Measurements from ENCODE around the gene USP48.
A peak's percentile ranks its signal among the peaks of the same experiment; 100 is the strongest.

Gene USP48

GRCh38 chr1:21823980-21824702 lies 41.2 kb upstream of the USP48 start:
- H3K4me3 ChIP-seq (ENCODE audit: low read length) = no peak overlapping the region
- peaks cover 14% of the 10 kb centered on the region for H3K36me3 ChIP-seq (ENCODE audit: control insufficient read depth, insufficient read depth, low read length)
- no peaks in the 10 kb centered on the region for H3K27me3 ChIP-seq (ENCODE audit: control insufficient read depth, insufficient read depth, low read length)
- H3K9ac ChIP-seq (ENCODE audit: low read length) = no peak overlapping the region
- no peaks in the 10 kb centered on the region for H3K4me1 ChIP-seq (ENCODE audit: control insufficient read depth, insufficient read depth, low read length)
- H3K9me3 ChIP-seq (ENCODE audit: control insufficient read depth, low read length) = no peaks in the 10 kb centered on the region

DNA sequence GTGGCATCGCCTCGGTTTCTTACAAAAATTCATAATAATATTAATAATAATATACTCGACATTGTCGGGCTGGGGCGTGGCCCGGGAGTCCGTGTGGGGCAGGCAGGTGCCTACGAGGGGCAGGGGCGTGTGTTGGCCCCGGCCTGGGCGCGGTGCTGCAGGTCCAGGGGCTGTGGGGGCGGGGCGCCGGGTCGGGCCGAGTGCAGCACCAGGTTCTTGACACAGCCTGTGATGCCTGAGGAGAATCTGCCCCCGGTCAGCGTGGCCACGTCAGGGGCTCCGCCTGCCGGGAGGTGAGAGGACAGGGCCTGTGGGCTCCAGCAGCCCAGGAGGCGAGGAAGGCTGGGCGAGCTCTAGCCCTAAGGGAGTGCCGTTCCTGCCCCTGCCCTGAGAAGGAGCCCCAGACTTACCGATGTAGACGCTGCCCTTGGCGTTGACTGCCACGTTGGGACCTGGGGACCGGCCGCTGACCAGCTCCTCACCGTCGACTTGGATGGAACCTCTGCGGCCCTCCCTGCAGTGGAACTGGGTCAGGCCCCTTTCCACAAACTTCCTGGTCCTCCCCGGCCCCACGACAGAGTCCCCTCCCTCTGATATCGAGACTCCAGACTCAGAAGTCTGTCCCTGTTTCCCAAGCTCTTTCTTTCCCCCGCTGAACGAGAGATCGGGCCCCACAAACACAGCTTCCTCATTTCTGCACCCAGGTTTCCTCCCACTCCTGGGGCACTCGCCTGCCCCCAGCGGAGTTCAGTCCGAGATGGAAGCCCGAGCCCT lies 40.4 kb upstream of the USP48 start:
- Histone ChIP-seq H3K36me3 (ENCODE audit: control insufficient read depth, insufficient read depth, low read length) (peaks cover 14% of the 10 kb centered on the region), H3K4me3 (ENCODE audit: low read length) (no peak overlapping the region), H3K4me1 (ENCODE audit: control insufficient read depth, insufficient read depth, low read length) (no peaks in the 10 kb centered on the region), H3K9ac (ENCODE audit: low read length) (no peak overlapping the region), H3K9me3 (ENCODE audit: control insufficient read depth, low read length) (no peaks in the 10 kb centered on the region), H3K27me3 (ENCODE audit: control insufficient read depth, insufficient read depth, low read length) (no peaks in the 10 kb centered on the region)

GRCh38 chr1:21822349-21822748 lies 39.4 kb upstream of the USP48 start:
- Histone ChIP-seq H3K4me1 (ENCODE audit: control insufficient read depth, insufficient read depth, low read length) (no peaks in the 10 kb centered on the region), H3K9me3 (ENCODE audit: control insufficient read depth, low read length) (no peaks in the 10 kb centered on the region), H3K27me3 (ENCODE audit: control insufficient read depth, insufficient read depth, low read length) (no peaks in the 10 kb centered on the region), H3K36me3 (ENCODE audit: control insufficient read depth, insufficient read depth, low read length) (peaks cover 10% of the 10 kb centered on the region), H3K4me3 (ENCODE audit: low read length) (no peak overlapping the region), H3K9ac (ENCODE audit: low read length) (no peak overlapping the region)

DNA sequence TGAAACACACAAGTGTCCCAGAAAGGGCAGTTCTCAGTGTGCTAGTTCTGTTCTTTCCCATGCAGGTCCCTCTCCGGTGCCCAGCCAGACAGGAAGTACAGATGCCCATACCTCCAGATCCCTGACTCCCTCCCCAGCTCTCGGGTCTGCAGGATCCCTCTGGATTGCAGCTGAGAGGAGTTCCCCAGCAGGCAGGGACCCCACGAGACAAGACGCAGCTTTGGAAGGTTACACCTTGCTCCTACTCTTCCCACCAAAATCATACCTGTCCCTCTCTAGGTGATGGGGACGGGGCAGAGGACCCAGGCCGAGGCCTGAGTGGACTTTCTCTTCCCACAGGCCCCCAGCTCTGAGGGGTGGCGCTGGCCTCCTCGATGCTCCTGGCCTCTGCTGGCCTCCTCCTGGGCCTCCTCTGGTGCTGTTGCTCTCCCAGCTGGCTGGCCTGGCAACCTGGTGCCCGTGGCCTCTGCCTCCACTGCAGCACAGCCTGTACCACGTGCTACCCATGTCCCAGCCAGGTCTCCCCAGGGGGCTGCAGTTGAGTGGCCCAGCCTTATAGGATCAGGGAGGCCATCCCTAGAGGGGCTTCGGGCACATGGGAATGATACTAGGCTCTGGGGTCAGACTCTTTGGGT lies 38.6 kb upstream of the USP48 start:
- H3K4me1 ChIP-seq (ENCODE audit: control insufficient read depth, insufficient read depth, low read length) = no peaks in the 10 kb centered on the region
- H3K9me3 ChIP-seq (ENCODE audit: control insufficient read depth, low read length) = no peaks in the 10 kb centered on the region
- no peaks in the 10 kb centered on the region for H3K27me3 ChIP-seq (ENCODE audit: control insufficient read depth, insufficient read depth, low read length)
- peaks cover 8% of the 10 kb centered on the region for H3K36me3 ChIP-seq (ENCODE audit: control insufficient read depth, insufficient read depth, low read length)
- no peak overlapping the region for H3K4me3 ChIP-seq (ENCODE audit: low read length)
- no peak overlapping the region for H3K9ac ChIP-seq (ENCODE audit: low read length)

- H3K4me3 ChIP-seq (ENCODE audit: low read length) = no peak overlapping the region
- no peak overlapping the region for H3K9ac ChIP-seq (ENCODE audit: low read length)
- H3K36me3 ChIP-seq (ENCODE audit: control insufficient read depth, insufficient read depth, low read length) = peaks cover 8% of the 10 kb centered on the region
- no peaks in the 10 kb centered on the region for H3K4me1 ChIP-seq (ENCODE audit: control insufficient read depth, insufficient read depth, low read length)
- H3K27me3 ChIP-seq (ENCODE audit: control insufficient read depth, insufficient read depth, low read length) = no peaks in the 10 kb centered on the region
- no peaks in the 10 kb centered on the region for H3K9me3 ChIP-seq (ENCODE audit: control insufficient read depth, low read length)
Measured at GRCh38 chr1:21820597-21821232, 37.8 kb upstream of the USP48 start.

DNA sequence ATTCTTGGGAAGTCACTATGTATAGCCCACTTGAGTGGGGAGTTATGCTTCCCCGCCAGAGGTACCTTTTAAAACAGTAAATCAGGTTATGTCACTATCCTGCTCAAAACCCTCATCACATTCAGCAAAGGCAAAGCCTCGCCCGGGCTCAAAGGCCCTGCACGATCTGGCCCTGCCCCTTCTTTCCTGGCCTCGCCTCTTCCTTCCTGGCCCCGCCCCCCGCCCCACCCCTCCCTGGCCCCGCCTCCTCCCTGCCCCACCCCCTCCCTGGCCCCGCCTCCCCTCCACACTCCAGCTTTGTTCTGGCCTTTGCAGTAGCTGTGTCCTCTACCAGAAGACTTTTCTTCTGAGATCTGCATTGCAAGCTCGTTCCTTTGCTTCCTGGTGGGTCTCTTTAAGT lies 35.7 kb upstream of the USP48 start:
- Histone ChIP-seq H3K4me3 (ENCODE audit: low read length) (no peak overlapping the region), H3K9me3 (ENCODE audit: control insufficient read depth, low read length) (no peaks in the 10 kb centered on the region), H3K9ac (ENCODE audit: low read length) (no peak overlapping the region), H3K36me3 (ENCODE audit: control insufficient read depth, insufficient read depth, low read length) (no peaks in the 10 kb centered on the region), H3K27me3 (ENCODE audit: control insufficient read depth, insufficient read depth, low read length) (peaks cover 6% of the 10 kb centered on the region), H3K4me1 (ENCODE audit: control insufficient read depth, insufficient read depth, low read length) (peaks cover 10% of the 10 kb centered on the region)

GRCh38 chr1:21816602-21817302 lies 33.8 kb upstream of the USP48 start:
- Histone ChIP-seq H3K4me3 (ENCODE audit: low read length) (no peak overlapping the region), H3K9me3 (ENCODE audit: control insufficient read depth, low read length) (no peaks in the 10 kb centered on the region), H3K9ac (ENCODE audit: low read length) (no peak overlapping the region), H3K27me3 (ENCODE audit: control insufficient read depth, insufficient read depth, low read length) (peaks cover 6% of the 10 kb centered on the region), H3K4me1 (ENCODE audit: control insufficient read depth, insufficient read depth, low read length) (peaks cover 17% of the 10 kb centered on the region), H3K36me3 (ENCODE audit: control insufficient read depth, insufficient read depth, low read length) (no peaks in the 10 kb centered on the region)

GRCh38 chr1:21815724-21816321 lies 32.9 kb upstream of the USP48 start:
- no peaks in the 10 kb centered on the region for H3K9me3 ChIP-seq (ENCODE audit: control insufficient read depth, low read length)
- no peaks in the 10 kb centered on the region for H3K36me3 ChIP-seq (ENCODE audit: control insufficient read depth, insufficient read depth, low read length)
- peaks cover 6% of the 10 kb centered on the region for H3K27me3 ChIP-seq (ENCODE audit: control insufficient read depth, insufficient read depth, low read length)
- no peak overlapping the region for H3K4me3 ChIP-seq (ENCODE audit: low read length)
- H3K4me1 ChIP-seq (ENCODE audit: control insufficient read depth, insufficient read depth, low read length) = peaks cover 17% of the 10 kb centered on the region
- H3K9ac ChIP-seq (ENCODE audit: low read length) = no peak overlapping the region

GRCh38 chr1:21814981-21815582 lies 32.1 kb upstream of the USP48 start:
- Histone ChIP-seq H3K9me3 (ENCODE audit: control insufficient read depth, low read length) (no peaks in the 10 kb centered on the region), H3K36me3 (ENCODE audit: control insufficient read depth, insufficient read depth, low read length) (no peaks in the 10 kb centered on the region), H3K9ac (ENCODE audit: low read length) (no peak overlapping the region), H3K27me3 (ENCODE audit: control insufficient read depth, insufficient read depth, low read length) (peaks cover 6% of the 10 kb centered on the region), H3K4me3 (ENCODE audit: low read length) (no peak overlapping the region), H3K4me1 (ENCODE audit: control insufficient read depth, insufficient read depth, low read length) (peaks cover 17% of the 10 kb centered on the region)

- H3K9me3 ChIP-seq (ENCODE audit: control insufficient read depth, low read length) = no peaks in the 10 kb centered on the region
- peaks cover 6% of the 10 kb centered on the region for H3K27me3 ChIP-seq (ENCODE audit: control insufficient read depth, insufficient read depth, low read length)
- H3K4me3 ChIP-seq (ENCODE audit: low read length) = no peak overlapping the region
- no peaks in the 10 kb centered on the region for H3K36me3 ChIP-seq (ENCODE audit: control insufficient read depth, insufficient read depth, low read length)
- peak overlapping the region; percentile 16 for H3K9ac ChIP-seq (ENCODE audit: low read length)
- peaks cover 17% of the 10 kb centered on the region for H3K4me1 ChIP-seq (ENCODE audit: control insufficient read depth, insufficient read depth, low read length)
Measured at GRCh38 chr1:21814241-21814918, 31.4 kb upstream of the USP48 start.
